Measurements from ENCODE around the gene CYP2D6. TPM values are rescaled to one million over a fixed set of nuclear protein-coding genes. Genes with fewer than 3 reads are reported as not detected.

CYP2D6 gene
- total and polyA plus RNA-seq, 2 of the 8 experiments (the other 6 are each of a cell fraction or from before 2014, with no cell fraction given) = 0.93 to 1.7 TPM

GRCh38 chr22:42078469-42079318 is 51.9 kb downstream of the CYP2D6 start:
- POLR2A ChIA-PET (ENCODE audit: partially characterized antibody) = interaction anchor here (0.7 to 8.9 kb wide), 7 partner anchors 8 to 132 kb away, joined by 3 to 94 read pairs (median 3); partner anchors contain the start of genes NAGA and NDUFA6
- H2AK5ac ChIP-seq (ENCODE audit: low read depth, low read length) = no peak overlapping the region
- 0 out of 2 replicates have a peak overlapping the region, but pooled peaks have one; percentile 1 for H3K18ac ChIP-seq (ENCODE audit: extremely low read depth, low read length)
- no peaks in the 10 kb centered on the region for H4K20me1 ChIP-seq (replicated peaks in 1 of 2; ENCODE audit: control insufficient read depth in 1 of 2, insufficient read depth in 2 of 2, low read length in 2 of 2)
- CTCF ChIA-PET (ENCODE audit: partially characterized antibody) = interaction anchor here (0.6 to 2.2 kb wide), 7 partner anchors 9 to 128 kb away, joined by 3 to 10 read pairs (median 3); partner anchors contain the start of gene NDUFA6
- peak overlapping the region; percentile 30 for H4K5ac ChIP-seq (ENCODE audit: insufficient read length, low read depth, low read length)
- DNase-seq (ENCODE audit: low read depth in 1 of 2, low spot score in 2 of 2) = no peak
- no peaks in the 10 kb centered on the region for H3K9me3 ChIP-seq (ENCODE audit: insufficient read depth in 2 of 2, low read depth in 1 of 2, low read length in 1 of 2)
- peaks cover 2% of the 10 kb centered on the region for H3K23me2 ChIP-seq (ENCODE audit: low read depth, low read length)
- H3K9ac ChIP-seq (replicated peaks in 1 of 4; ENCODE audit: extremely low read depth in 1 of 4, low read depth in 3 of 4, low read length in 3 of 4) = peak overlapping the region in 3 of 4 experiments; percentile 91 to 96 (median 92); a peak in 6 of 7 replicates
- FAIRE-seq = no peak
- no peak overlapping the region for H2BK120ac ChIP-seq (replicated peaks; ENCODE audit: low read depth, low read length)
- no peak overlapping the region for H3K56ac ChIP-seq (replicated peaks; ENCODE audit: insufficient read length, low read depth, low read length)
- H2BK5ac ChIP-seq (ENCODE audit: low read depth, low read length) = no peak overlapping the region
- H2AFZ ChIP-seq (ENCODE audit: low read length) = no peak overlapping the region
- peak overlapping the region; percentile 82 to 86 for H3K4me2 ChIP-seq (ENCODE audit: insufficient read depth in 1 of 2, low read depth in 2 of 2, low read length in 2 of 2)
- no peak overlapping the region for H4K91ac ChIP-seq (replicated peaks; ENCODE audit: insufficient read length, low read length)
- H2BK15ac ChIP-seq (ENCODE audit: low read length) = no peak overlapping the region
- WGBS, 2 experiments (ENCODE audit: extremely low coverage in 1 of 2, insufficient coverage in 1 of 2, insufficient read length in 1 of 2, insufficient replicate concordance in 2 of 2, low coverage in 1 of 2, low lambda C conversion rate in 2 of 2, missing lambda C conversion rate in 1 of 2) = 66% methylated on average over 24 of the region's 24 CpGs; no CpG with 5 or more reads in 1 of the 2 experiments
- no peak overlapping the region for H2BK12ac ChIP-seq (ENCODE audit: low read depth, low read length)
- H3K23ac ChIP-seq (ENCODE audit: insufficient read length) = no peak overlapping the region
- H3K27ac ChIP-seq (ENCODE audit: low read depth, low read length) = peak overlapping the region; percentile 90; the same call in 1 of the 2 replicates
- peak overlapping the region; percentile 90 for H4K8ac ChIP-seq (ENCODE audit: extremely low read depth, insufficient read depth, low read length)
- H3K36me3 ChIP-seq (ENCODE audit: control insufficient read depth in 2 of 4, insufficient read depth in 4 of 4, low read length in 3 of 4) = peaks cover under 1 to 7% (median 2%) of the 10 kb centered on the region in 4 experiments; a peak in 2 of 8 replicates
- H3K27me3 ChIP-seq (replicated peaks in 1 of 4; ENCODE audit: control insufficient read depth in 3 of 4, extremely low read depth in 1 of 4, insufficient read depth in 3 of 4, low read length in 3 of 4) = peaks cover 0 to 4% (median 2%) of the 10 kb centered on the region in 4 experiments; a peak in 2 of 7 replicates
- peaks cover 3% of the 10 kb centered on the region; the same call in 1 of the 2 replicates for H3K79me1 ChIP-seq (ENCODE audit: low read depth, low read length)
- H2BK20ac ChIP-seq (ENCODE audit: low read length) = no peak overlapping the region
- H3K79me2 ChIP-seq (ENCODE audit: control insufficient read depth in 1 of 2, insufficient read depth in 2 of 2, low read length in 2 of 2) = peaks cover 0 to 9% of the 10 kb centered on the region in 2 experiments; a peak in 2 of 4 replicates
- TF ChIP-seq RAD21 (IDR thresholded peaks at IDR 0.05 in 1 of 2, conservative IDR thresholded peaks at IDR 0.05 in 1 of 2; ENCODE audit: low read depth in 2 of 2, low read length in 2 of 2) = no peak
- no peak for TF ChIP-seq RFX5 (IDR thresholded peaks at IDR 0.05; ENCODE audit: borderline replicate concordance, low read depth, low read length)
- no peak overlapping the region for H3K4ac ChIP-seq (replicated peaks; ENCODE audit: insufficient read length, low read depth, low read length)
- H3K4me1 ChIP-seq (replicated peaks in 1 of 4; ENCODE audit: control insufficient read depth in 3 of 4, insufficient read depth in 4 of 4, low read length in 3 of 4) = peaks cover 2 to 7% (median 5%) of the 10 kb centered on the region in 4 experiments
- H3K4me3 ChIP-seq (ENCODE audit: extremely low read depth in 1 of 4, insufficient read depth in 2 of 4, low read depth in 3 of 4, low read length in 4 of 4) = peak overlapping the region; percentile 65 to 87 (median 78)
- no peak overlapping the region for H3K14ac ChIP-seq (ENCODE audit: insufficient read length)

Measured in H1 (cell line).